Naive B cell (primary cell): ENCODE data around the gene KCNJ11. TPM values are rescaled to one million over a fixed set of nuclear protein-coding genes. Genes with fewer than 3 reads are reported as not detected.

Source experiments
- ATAC-seq, 2 donors: fragments of 150-1000 bp; cut with Tn5 transposase; 2 replicates each; pipeline ENCODE4 v1.10.0; 2021; ENCODE audit warnings: low read depth in 2 of 2, mild to moderate bottlenecking in 2 of 2, moderate library complexity in 2 of 2
- DNase-seq: peaks from one replicate; pipeline ENCODE4 v3.0.0; 2022
- H3K27ac Mint-ChIP-seq, 6 donors: one replicate each; pipeline ENCODE4 v1.8.0; 2020 to 2022; ENCODE audit warnings: mild to moderate bottlenecking in 6 of 6, mixed read lengths in 6 of 6, moderate library complexity in 5 of 6, inconsistent platforms in 2 of 6
- H3K27me3 Mint-ChIP-seq, 3 donors: one replicate each; pipeline ENCODE4 v1.8.0; 2021 to 2022; ENCODE audit warnings: mixed read lengths in 3 of 3, mild to moderate bottlenecking in 1 of 3
- H3K36me3 Mint-ChIP-seq, 2 donors: one replicate each; pipeline ENCODE4 v1.8.0; 2020 to 2022; ENCODE audit warnings: mixed read lengths in 2 of 2, inconsistent platforms in 1 of 2, mild to moderate bottlenecking in 1 of 2
- H3K4me1 Mint-ChIP-seq, 3 donors: one replicate each; pipeline ENCODE4 v1.8.0; 2020 to 2022; ENCODE audit warnings: mixed read lengths in 3 of 3, inconsistent platforms in 1 of 3, mild to moderate bottlenecking in 1 of 3, moderate library complexity in 1 of 3
- H3K4me3 Mint-ChIP-seq, 8 donors: one replicate each; pipeline ENCODE4 v1.8.0; 2020 to 2022; ENCODE audit warnings: mild to moderate bottlenecking in 8 of 8, mixed read lengths in 8 of 8, moderate library complexity in 8 of 8, inconsistent platforms in 2 of 8
- H3K9me3 Mint-ChIP-seq, 7 donors: one replicate each; pipeline ENCODE4 v1.8.0; 2020 to 2022; ENCODE audit warnings: mixed read lengths in 7 of 7, mild to moderate bottlenecking in 5 of 7, inconsistent platforms in 2 of 7, moderate library complexity in 1 of 7
- polyA plus RNA-seq, 6 donors: library from polyadenylated mRNA; unstranded; fragments of 300-500 nt; fragmentation: Illumina TruSeq; gene quantifications; one replicate each; pipeline ENCODE4 v1.2.3, GENCODE V29; 2021; ENCODE audit warnings: low read depth in 6 of 6

Gene KCNJ11
- polyA plus RNA-seq, 6 donors from 2014 or later, result 0.49 to 0.67 TPM; not detected in 4

DNA sequence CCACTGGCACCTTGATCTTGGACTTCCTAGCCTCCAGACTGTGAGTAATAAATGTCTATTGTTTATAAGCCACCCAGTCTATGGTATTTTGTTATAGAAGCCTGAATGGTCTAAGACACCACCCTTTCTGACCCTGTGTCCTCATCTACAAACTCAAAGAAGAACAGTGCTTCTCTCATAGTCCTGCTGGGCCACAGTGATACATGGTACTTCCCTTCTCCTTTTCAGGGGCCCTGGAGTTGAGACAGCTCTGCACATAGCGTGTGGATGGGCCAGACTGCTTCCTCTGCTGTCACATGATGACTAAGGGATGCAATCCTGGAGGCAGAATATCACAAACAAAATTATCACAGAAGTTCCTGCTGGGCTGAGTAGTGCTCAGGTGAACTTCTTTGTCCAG, 5.0 kb downstream of the KCNJ11 start:
- H3K27me3 Mint-ChIP-seq, result peaks cover 6 to 22% (median 21%) of the 10 kb centered on the region in 3 donors
- peaks cover 0 to 2% (median 0%) of the 10 kb centered on the region in 7 donors for H3K9me3 Mint-ChIP-seq
- H3K4me3 Mint-ChIP-seq, result no peak overlapping the region
- DNase-seq, result no peak
- no peaks in the 10 kb centered on the region for H3K36me3 Mint-ChIP-seq
- no peak for ATAC-seq
- peak overlapping the region in 1 of 6 donors; percentile 20 for H3K27ac Mint-ChIP-seq
- peaks cover 0 to under 1% (median under 1%) of the 10 kb centered on the region in 3 donors for H3K4me1 Mint-ChIP-seq

DNA sequence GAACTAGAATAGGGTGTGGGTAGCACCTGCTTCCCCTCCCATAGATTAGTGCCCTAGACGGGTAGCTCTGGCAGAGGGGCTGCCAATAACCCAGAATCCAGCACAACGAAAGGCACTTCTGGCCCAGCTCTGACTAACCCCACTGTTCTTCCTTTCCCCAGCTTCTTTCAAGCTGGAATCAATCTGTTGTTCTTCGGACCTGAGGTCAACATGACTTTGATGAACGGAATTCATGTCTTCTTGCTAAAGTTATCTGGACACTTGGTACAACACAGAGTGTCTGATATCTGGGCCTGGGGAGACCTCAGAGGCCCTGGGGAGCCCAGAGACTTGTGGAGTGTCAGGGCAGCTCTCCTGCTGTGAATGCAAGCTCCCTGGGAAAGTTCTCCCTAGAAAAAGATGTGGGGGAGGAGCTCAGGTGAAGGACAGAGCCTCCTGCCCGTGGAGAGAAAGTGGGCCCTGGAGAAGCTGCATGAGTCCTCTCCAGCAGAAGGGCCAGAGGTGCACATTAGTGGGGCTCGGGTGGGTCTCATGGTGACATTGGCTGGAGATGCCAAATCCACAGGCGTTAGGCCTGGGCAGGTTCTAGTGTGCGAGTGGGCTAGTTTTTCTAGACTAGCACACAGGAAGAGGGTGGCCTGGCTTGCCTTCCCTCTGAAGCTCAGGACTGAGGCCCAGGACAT, 6.3 kb downstream of the KCNJ11 start:
- Mint-ChIP-seq H3K9me3 (peaks cover 0 to 3% (median 0%) of the 10 kb centered on the region in 7 donors), H3K27ac (peak overlapping the region in 1 of 6 donors; percentile 28), H3K4me1 (no peaks in the 10 kb centered on the region), H3K27me3 (peaks cover 6 to 14% (median 10%) of the 10 kb centered on the region in 3 donors), H3K4me3 (peak overlapping the region in 1 of 8 donors; percentile 50), H3K36me3 (no peaks in the 10 kb centered on the region)
- DNase-seq (no peak), ATAC-seq (no peak)

DNA sequence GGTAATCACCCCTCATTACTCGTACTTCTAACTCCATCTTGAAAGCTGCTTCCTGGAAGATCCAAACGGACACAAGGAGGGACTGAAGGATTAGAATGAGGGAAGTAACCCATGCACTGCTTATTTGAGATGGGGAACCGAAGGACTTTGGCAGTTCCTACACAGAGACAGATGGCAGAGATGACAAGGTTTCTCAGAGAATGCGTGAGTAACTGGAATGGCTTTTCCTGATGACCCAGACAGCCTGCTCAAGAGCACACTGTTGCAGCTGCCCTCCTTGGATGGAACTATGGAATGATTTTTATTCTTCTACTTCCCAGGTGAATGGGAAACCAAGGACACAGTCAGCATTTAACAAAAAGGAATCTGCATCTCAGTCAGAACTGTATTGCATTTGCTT, 7.3 kb downstream of the KCNJ11 start:
- no peak for DNase-seq
- peak overlapping the region in 2 of 6 donors; percentile 37 to 68 for H3K27ac Mint-ChIP-seq
- peaks cover 0 to 3% (median 0%) of the 10 kb centered on the region in 7 donors for H3K9me3 Mint-ChIP-seq
- H3K36me3 Mint-ChIP-seq, result no peaks in the 10 kb centered on the region
- ATAC-seq, result no peak
- no peak overlapping the region for H3K4me3 Mint-ChIP-seq
- H3K4me1 Mint-ChIP-seq, result no peaks in the 10 kb centered on the region
- peaks cover 6 to 12% (median 8%) of the 10 kb centered on the region in 3 donors for H3K27me3 Mint-ChIP-seq

DNA sequence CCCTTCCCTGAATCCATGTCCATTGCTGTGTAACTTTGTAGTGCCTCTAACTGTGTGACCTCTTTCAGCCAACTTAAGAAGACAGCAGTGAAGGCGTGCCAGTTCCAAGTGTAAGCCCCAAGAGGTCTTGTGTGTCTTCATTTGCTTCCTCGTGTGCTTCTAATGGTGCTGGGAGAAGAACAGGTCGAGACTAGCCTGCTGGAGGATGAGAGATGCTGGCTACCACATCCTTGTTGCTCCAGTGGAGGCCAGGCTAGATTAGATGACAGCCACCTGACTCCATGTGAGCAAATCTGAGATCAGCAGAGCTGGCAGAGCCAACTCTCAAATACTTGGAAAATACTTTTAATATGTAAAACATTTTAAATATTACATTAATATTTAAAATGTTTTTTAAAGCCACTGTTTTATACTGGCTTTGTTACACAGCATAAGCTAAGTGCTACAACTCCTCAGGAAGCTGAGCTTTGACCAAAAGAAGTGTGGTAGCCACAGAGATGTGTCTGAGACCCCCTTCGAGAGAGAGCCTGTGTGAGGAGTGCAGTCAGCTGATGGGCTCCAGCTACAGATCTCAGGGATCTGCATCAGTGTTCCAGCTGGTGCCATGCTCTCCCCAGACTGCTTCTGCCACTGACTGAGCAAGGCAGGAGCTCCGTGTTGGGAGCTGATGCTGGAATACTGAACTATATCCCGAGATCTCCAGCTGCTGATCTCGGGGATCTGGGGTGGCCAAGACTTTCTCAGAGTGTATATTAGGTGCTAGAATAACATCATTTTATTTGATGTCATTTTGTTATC, 8.9 kb downstream of the KCNJ11 start:
- Mint-ChIP-seq H3K27me3 (peaks cover 3 to 6% (median 5%) of the 10 kb centered on the region in 3 donors), H3K4me3 (no peak overlapping the region), H3K4me1 (no peaks in the 10 kb centered on the region), H3K36me3 (no peaks in the 10 kb centered on the region), H3K27ac (no peak overlapping the region), H3K9me3 (peaks cover 0 to 3% (median under 1%) of the 10 kb centered on the region in 7 donors)
- no peak for ATAC-seq
- no peak for DNase-seq

DNA sequence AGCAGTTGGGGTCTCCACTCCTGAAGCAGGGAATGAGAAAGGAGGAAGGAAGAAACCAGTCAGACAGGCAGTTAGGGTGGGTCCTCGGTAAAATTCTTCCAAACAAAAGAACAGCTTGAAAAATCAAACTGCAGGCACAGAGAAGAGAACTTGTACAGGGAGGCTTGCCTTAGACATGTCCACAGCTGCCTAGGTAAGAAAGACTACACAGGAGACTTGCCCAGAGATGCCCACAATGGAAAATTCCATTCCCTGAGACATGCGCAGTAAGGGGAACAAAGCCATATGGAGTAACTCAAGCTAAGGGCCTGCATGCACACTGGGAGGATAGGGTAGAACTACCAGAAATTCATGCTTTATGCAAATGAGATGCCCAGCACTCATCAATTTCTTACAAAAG, 9.8 kb downstream of the KCNJ11 start:
- Mint-ChIP-seq H3K27ac (peak overlapping the region in 1 of 6 donors; percentile 18), H3K36me3 (no peaks in the 10 kb centered on the region), H3K9me3 (peaks cover 0 to 10% (median 4%) of the 10 kb centered on the region in 7 donors), H3K27me3 (peaks cover 0 to 2% (median 0%) of the 10 kb centered on the region in 3 donors), H3K4me1 (no peaks in the 10 kb centered on the region), H3K4me3 (no peak overlapping the region)
- DNase-seq (no peak), ATAC-seq (no peak)

DNA sequence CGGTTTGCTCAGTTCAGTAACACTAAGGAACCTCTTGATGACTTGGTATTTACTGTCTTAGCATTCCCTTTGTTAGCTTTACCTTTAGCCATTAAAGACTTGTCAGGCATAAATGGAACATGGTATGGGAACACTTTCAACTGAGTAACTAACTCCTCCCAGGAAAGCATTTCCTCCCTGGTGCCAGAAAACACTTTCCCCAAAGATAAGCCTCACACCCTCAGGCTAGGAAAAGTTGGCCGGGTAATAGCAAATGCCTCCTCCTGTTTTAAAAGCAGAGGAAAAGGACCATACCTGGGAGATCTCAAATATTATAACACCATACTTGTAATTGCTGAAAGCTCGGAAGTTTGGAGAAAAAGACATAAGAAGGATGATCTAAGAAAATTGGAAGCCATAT, 12.0 kb downstream of the KCNJ11 start:
- DNase-seq, result no peak
- H3K4me3 Mint-ChIP-seq, result no peak overlapping the region
- no peak overlapping the region for H3K27ac Mint-ChIP-seq
- ATAC-seq, result no peak
- H3K36me3 Mint-ChIP-seq, result peaks cover 8 to 17% of the 10 kb centered on the region in 2 donors
- H3K27me3 Mint-ChIP-seq, result no peaks in the 10 kb centered on the region
- H3K4me1 Mint-ChIP-seq, result no peaks in the 10 kb centered on the region
- peaks cover 5 to 31% (median 22%) of the 10 kb centered on the region in 7 donors for H3K9me3 Mint-ChIP-seq

DNA sequence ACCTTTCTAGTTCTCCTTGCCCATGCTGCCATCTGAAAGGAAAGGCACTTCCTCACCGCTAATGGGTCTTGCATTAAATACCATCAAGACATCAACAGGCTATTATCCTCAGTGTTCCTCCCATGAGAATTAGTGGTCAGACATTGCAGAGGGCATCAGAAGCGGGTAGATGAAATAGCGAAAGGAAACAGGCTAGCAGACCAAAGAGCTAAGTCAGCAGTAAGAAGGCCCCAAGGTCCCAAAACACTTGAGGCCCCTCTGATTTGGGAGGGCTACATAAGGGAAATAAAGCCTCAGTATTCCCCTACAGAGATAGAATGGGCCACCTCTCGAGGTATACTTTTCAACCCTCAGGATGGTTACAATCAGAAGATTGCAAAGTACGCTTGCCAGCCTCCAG, 12.9 kb downstream of the KCNJ11 start:
- peaks cover 17 to 26% of the 10 kb centered on the region in 2 donors for H3K36me3 Mint-ChIP-seq
- no peak overlapping the region for H3K4me3 Mint-ChIP-seq
- H3K4me1 Mint-ChIP-seq, result no peaks in the 10 kb centered on the region
- ATAC-seq (no peak), DNase-seq (no peak)
- no peak overlapping the region for H3K27ac Mint-ChIP-seq
- peaks cover 13 to 41% (median 32%) of the 10 kb centered on the region in 7 donors for H3K9me3 Mint-ChIP-seq
- no peaks in the 10 kb centered on the region for H3K27me3 Mint-ChIP-seq

DNA sequence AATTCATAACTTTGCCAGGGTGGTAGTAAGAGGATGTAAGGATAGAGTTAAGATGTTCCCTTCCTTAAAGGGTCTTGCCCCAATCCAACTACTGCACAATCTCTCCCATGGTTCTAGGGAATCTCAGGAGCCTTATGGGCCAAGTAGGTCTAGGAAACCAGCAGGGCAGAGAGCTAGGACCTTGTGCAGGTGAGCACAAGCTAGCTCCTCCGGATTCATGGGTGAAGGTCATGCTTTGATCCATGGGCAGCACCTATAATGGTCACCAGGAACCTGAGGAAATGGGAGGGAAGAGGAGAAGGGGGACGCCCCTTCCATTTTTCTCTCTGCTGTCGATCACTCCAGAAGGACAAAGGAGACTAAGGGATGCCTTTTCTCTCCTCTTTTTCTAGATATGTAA, 16.8 kb downstream of the KCNJ11 start:
- no peak overlapping the region for H3K27ac Mint-ChIP-seq
- H3K27me3 Mint-ChIP-seq, result no peaks in the 10 kb centered on the region
- H3K4me3 Mint-ChIP-seq, result peak overlapping the region in 1 of 8 donors; percentile 12
- H3K9me3 Mint-ChIP-seq, result peaks cover 20 to 65% (median 52%) of the 10 kb centered on the region in 7 donors
- DNase-seq (no peak), ATAC-seq (no peak)
- no peaks in the 10 kb centered on the region for H3K4me1 Mint-ChIP-seq
- H3K36me3 Mint-ChIP-seq, result peaks cover 34 to 54% of the 10 kb centered on the region in 2 donors

DNA sequence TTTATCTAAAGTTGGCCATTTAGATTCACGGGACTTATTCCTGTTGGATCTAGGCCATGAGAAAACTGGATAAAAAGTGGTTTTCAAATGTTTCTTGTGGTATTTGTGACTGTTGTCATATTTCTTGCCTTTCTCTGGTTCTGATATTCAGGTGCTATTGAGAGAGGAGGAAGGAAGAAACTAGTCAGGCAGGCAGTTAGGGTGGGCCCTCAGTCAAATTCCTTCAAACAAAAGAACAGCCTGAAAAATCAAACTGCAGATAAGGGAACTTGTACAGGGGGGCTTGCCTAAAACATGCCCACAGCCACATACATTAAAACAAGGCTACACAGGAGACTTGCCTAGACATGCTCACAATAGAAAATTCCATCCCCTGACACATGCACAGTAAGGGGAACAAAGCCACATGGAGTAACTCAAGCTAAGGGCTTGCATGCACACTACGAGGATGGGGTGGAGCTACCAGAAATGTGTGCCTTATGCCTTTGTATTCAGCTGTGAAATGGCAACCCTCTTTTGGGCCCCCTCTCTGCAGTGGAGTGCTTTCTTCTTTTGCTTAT, 18.7 kb downstream of the KCNJ11 start:
- Mint-ChIP-seq H3K27ac (no peak overlapping the region), H3K27me3 (no peaks in the 10 kb centered on the region), H3K4me3 (no peak overlapping the region), H3K36me3 (peaks cover 34 to 54% of the 10 kb centered on the region in 2 donors), H3K4me1 (no peaks in the 10 kb centered on the region), H3K9me3 (peaks cover 20 to 65% (median 52%) of the 10 kb centered on the region in 7 donors)
- DNase-seq, result no peak
- ATAC-seq, result no peak

DNA sequence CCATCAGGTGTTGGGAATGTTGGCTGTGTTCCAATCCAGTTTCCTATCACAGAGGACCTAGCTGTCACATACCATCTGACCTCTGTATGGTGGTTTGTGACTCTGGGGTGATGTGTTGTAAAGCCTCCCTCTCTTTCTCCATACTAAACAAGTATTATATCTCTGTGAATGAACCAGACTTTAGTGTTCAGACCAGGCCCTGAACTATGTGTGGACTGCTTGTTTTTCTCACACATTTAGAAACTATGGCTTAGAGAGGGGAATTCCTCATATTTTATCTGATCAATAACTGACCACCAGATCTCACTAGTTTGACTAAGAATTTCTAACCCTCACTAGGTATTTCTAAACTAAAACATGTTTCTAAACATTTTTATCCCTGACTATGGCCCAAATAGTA, 19.4 kb downstream of the KCNJ11 start:
- Mint-ChIP-seq H3K4me3 (no peak overlapping the region), H3K36me3 (peaks cover 34 to 54% of the 10 kb centered on the region in 2 donors), H3K27me3 (no peaks in the 10 kb centered on the region), H3K27ac (no peak overlapping the region), H3K9me3 (peaks cover 20 to 60% (median 49%) of the 10 kb centered on the region in 7 donors), H3K4me1 (no peaks in the 10 kb centered on the region)
- DNase-seq (no peak), ATAC-seq (no peak)

DNA sequence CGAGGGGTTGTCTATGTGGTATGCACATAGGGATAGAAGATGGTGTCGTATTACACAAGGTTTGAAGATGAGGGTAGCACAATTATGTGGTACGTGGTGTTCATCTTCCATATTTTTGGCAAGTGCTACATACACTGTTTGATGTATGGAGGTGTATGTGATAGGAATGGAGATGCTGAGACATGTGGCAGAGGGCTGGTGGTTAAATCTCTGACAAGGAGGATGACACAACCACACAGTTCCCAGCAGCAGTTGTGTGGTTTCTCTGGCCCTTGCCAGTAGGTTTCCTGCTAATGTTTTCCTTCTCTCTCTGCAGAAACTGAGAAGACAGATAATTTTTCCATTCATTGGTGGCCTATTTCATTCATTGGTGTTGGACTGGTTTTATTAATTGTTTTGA, 19.9 kb downstream of the KCNJ11 start:
- Mint-ChIP-seq H3K4me1 (peaks cover 0 to 2% (median 0%) of the 10 kb centered on the region in 3 donors), H3K4me3 (peak overlapping the region in 1 of 8 donors; percentile 23), H3K27me3 (no peaks in the 10 kb centered on the region), H3K9me3 (peaks cover 20 to 54% (median 44%) of the 10 kb centered on the region in 7 donors), H3K36me3 (peaks cover 38 to 54% of the 10 kb centered on the region in 2 donors), H3K27ac (no peak overlapping the region)
- ATAC-seq, result no peak
- no peak for DNase-seq

DNA sequence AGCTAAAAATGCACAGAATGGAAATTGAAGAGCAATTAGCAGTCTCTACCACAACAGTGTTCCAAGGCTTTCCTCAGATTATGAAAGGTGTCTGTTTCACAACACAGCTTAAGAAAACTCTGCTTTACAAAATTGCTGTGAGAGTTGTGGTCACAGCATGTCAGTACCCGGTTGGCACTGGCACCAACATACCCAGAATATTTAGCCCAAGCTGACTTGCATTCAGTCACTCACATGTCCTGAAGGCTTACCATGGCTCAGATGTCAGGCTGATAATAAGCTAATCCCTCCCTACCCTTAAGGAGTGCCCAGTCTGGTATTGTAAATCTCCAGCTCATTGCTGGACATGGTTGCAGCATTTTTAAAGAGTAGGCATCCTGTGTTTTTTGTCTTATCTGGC, 22.0 kb downstream of the KCNJ11 start:
- H3K9me3 Mint-ChIP-seq, result peaks cover 14 to 34% (median 27%) of the 10 kb centered on the region in 7 donors
- H3K27ac Mint-ChIP-seq, result no peak overlapping the region
- DNase-seq, result no peak
- H3K36me3 Mint-ChIP-seq, result peaks cover 29 to 37% of the 10 kb centered on the region in 2 donors
- H3K27me3 Mint-ChIP-seq, result no peaks in the 10 kb centered on the region
- H3K4me3 Mint-ChIP-seq, result no peak overlapping the region
- ATAC-seq, result no peak
- peaks cover 0 to 5% (median 0%) of the 10 kb centered on the region in 3 donors for H3K4me1 Mint-ChIP-seq

DNA sequence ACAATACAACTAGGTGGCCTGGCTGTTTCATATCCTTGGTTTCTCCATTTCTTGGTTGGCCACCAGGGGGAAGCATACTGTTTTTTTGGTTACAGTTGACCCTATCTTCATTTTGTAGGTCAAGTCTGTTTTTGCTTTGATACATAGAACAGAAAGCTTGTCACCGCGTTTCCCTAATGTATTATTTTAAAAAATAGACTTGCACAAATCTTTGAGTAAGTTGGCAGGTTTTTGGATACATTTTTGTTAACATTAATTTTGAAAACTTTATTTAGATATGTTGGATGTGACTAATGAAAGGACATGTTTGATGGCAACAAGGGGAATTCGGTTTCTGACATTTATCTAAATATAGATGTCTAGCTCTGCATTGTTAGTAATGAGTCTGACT, 33.9 kb downstream of the KCNJ11 start:
- no peaks in the 10 kb centered on the region for H3K36me3 Mint-ChIP-seq
- peaks cover 6 to 13% (median 11%) of the 10 kb centered on the region in 3 donors for H3K27me3 Mint-ChIP-seq
- peaks cover 10 to 35% (median 34%) of the 10 kb centered on the region in 3 donors for H3K4me1 Mint-ChIP-seq
- H3K27ac Mint-ChIP-seq, result peak overlapping the region in 4 of 6 donors; percentile 58 to 87 (median 76)
- peak overlapping the region; percentile 80 to 96 (median 90) for H3K4me3 Mint-ChIP-seq
- DNase-seq (peak; percentile 68), ATAC-seq (peak; percentile 33 to 41)
- H3K9me3 Mint-ChIP-seq, result peaks cover 0 to 7% (median 2%) of the 10 kb centered on the region in 7 donors
